B cell (primary cell): ENCODE measurements around the gene SELE. TPM values are rescaled to one million over a fixed set of nuclear protein-coding genes. Genes with fewer than 3 reads are reported as not detected.

Source experiments
- ATAC-seq: fragments of 200-7000 bp; cut with Tn5 transposase; one replicate; pipeline ENCODE4 v1.10.0; 2021; ENCODE audit warnings: low read depth, mild to moderate bottlenecking, moderate number of reproducible peaks, moderate library complexity
- CTCF ChIA-PET: fragments of 350-600 bp; sonication (Branson Sonifier 250); formaldehyde crosslinking; loops from one replicate; lab custom pipeline; 2021; ENCODE audit warnings: antibody characterized with exemption, inconsistent platforms; lab: Charles Lee
- POLR2A ChIA-PET: fragments of 350-600 bp; sonication (Branson Sonifier 250); formaldehyde crosslinking; loops from one replicate; lab custom pipeline; 2021; ENCODE audit warnings: antibody characterized with exemption; lab: Charles Lee
- DNase-seq: peaks from one replicate; pipeline ENCODE4 v3.0.0; 2013
- H2AFZ ChIP-seq: 2 replicates; pipeline ENCODE4 v1.6.1; 2012; ENCODE audit warnings: mild to moderate bottlenecking, low read depth, low read length; ENCODE audit not compliant: insufficient read depth, poor library complexity, severe bottlenecking
- H3K27ac ChIP-seq, 2 donors: 1 replicate in 1 of 2; 2 replicates in 1 of 2; pipeline ENCODE4 v1.5.1; 2012 to 2013; ENCODE audit warnings: low read length in 2 of 2, mild to moderate bottlenecking in 2 of 2, moderate library complexity in 1 of 2
- H3K27me3 ChIP-seq, 4 experiments: fragments of 200-600 bp in 1 of 4; sonication (generic) in 1 of 4; replicated peaks in 1 of 4; 1 replicate in 2 of 4; 2 replicates in 2 of 4; pipeline versions ENCODE4 v1.6.1 to v1.7.0; 2013 to 2016; ENCODE audit warnings: low read length in 3 of 4, mild to moderate bottlenecking in 2 of 4, mixed read lengths in 1 of 4, moderate library complexity in 1 of 4; ENCODE audit not compliant: insufficient read depth in 4 of 4, control insufficient read depth in 3 of 4; ENCODE audit errors: control extremely low read depth in 1 of 4
- H3K36me3 ChIP-seq, 2 experiments: replicated peaks in 1 of 2; 1 replicate in 1 of 2; 2 replicates in 1 of 2; pipeline versions ENCODE4 v1.6.1 to v1.7.1; 2013; ENCODE audit warnings: low read length in 1 of 2; ENCODE audit not compliant: insufficient read depth in 2 of 2, control insufficient read depth in 1 of 2; ENCODE audit errors: control extremely low read depth in 1 of 2, extremely low read depth in 1 of 2
- H3K4me1 ChIP-seq, 2 donors: fragments of 200-600 bp in 1 of 2; sonication (generic) in 1 of 2; 1 replicate in 1 of 2; 2 replicates in 1 of 2; pipeline versions ENCODE4 v1.5.1 to v1.6.1; 2013 to 2017; ENCODE audit warnings: low read length in 2 of 2; ENCODE audit not compliant: control insufficient read depth in 2 of 2, insufficient read depth in 2 of 2
- H3K4me2 ChIP-seq: replicated peaks from 2 replicates; pipeline ENCODE3; 2012; ENCODE audit warnings: mild to moderate bottlenecking, low read depth, low read length; ENCODE audit not compliant: poor library complexity, severe bottlenecking
- H3K4me3 ChIP-seq, 5 experiments: fragments of 200-600 bp in 1 of 5; sonication (generic) in 1 of 5; 1 replicate in 3 of 5; 2 replicates in 2 of 5; pipeline versions ENCODE4 v1.5.1 to v1.7.0; 2011 to 2016; ENCODE audit warnings: low read length in 4 of 5, mild to moderate bottlenecking in 4 of 5, low read depth in 2 of 5, control low read depth in 1 of 5, moderate library complexity in 1 of 5; ENCODE audit not compliant: insufficient read depth in 1 of 5; ENCODE audit errors: control extremely low read depth in 1 of 5, extremely low read depth in 1 of 5
- H3K79me2 ChIP-seq: fragments of 200-600 bp; sonication (generic); one replicate; pipeline ENCODE4 v1.6.0; 2016; ENCODE audit warnings: low read length; ENCODE audit not compliant: control insufficient read depth, insufficient read depth
- H3K9ac ChIP-seq: fragments of 200-600 bp; sonication (generic); 2 replicates; pipeline ENCODE4 v1.6.1; 2017; ENCODE audit warnings: mild to moderate bottlenecking, low read length, moderate library complexity
- H3K9me3 ChIP-seq, 3 donors: one replicate each; pipeline versions ENCODE4 v1.6.1 to v1.7.1; 2013; ENCODE audit warnings: low read length in 2 of 3; ENCODE audit not compliant: control insufficient read depth in 2 of 3, insufficient read depth in 1 of 3; ENCODE audit errors: control extremely low read depth in 1 of 3
- H4K20me1 ChIP-seq: 2 replicates; pipeline ENCODE4 v1.6.0; 2012; ENCODE audit warnings: mild to moderate bottlenecking, low read length; ENCODE audit not compliant: insufficient read depth, control insufficient read depth, poor library complexity, severe bottlenecking
- H3K27ac Mint-ChIP-seq: one replicate; pipeline ENCODE4 v1.8.0; 2021; ENCODE audit warnings: mixed read lengths
- H3K27me3 Mint-ChIP-seq: one replicate; pipeline ENCODE4 v1.8.0; 2021; ENCODE audit warnings: mixed read lengths
- H3K4me1 Mint-ChIP-seq: one replicate; pipeline ENCODE4 v1.8.0; 2021; ENCODE audit warnings: mixed read lengths
- H3K4me3 Mint-ChIP-seq: one replicate; pipeline ENCODE4 v1.8.0; 2021; ENCODE audit warnings: mixed read lengths
- H3K9me3 Mint-ChIP-seq: one replicate; pipeline ENCODE4 v1.8.0; 2022; ENCODE audit warnings: mixed read lengths; ENCODE audit not compliant: insufficient read depth
- EZH2 ChIP-seq: IDR thresholded peaks from 2 replicates; pipeline ENCODE4 v1.6.1; 2012; ENCODE audit warnings: borderline replicate concordance, low read depth, mild to moderate bottlenecking, moderate library complexity, low read length; ENCODE audit not compliant: insufficient read depth, poor library complexity, severe bottlenecking
- WGBS: methylation state at CpG from one replicate; pipeline ENCODE4 v1.1.5; 2013; ENCODE audit warnings: missing lambda C conversion rate; ENCODE audit not compliant: insufficient coverage; 5-methylcytosine and 5-hydroxymethylcytosine counted together
- intact Hi-C: fragments of 100-400 bp; cut with micrococcal nuclease; formaldehyde crosslinking; loops from one replicate; pipeline ENCODE4 v1.10.0; 2022
- polyA plus RNA-seq: library from polyadenylated mRNA; depleted of rRNA; stranded (reverse); fragments of >200 nt; gene quantifications from 2 replicates; pipeline ENCODE4 v1.2.3, GENCODE V29; 2012
- total RNA-seq, 2 donors: library from RNA; stranded (reverse); fragments of 120-200 nt in 1 of 2; gene quantifications; 1 replicate in 1 of 2; 2 replicates in 1 of 2; pipeline versions ENCODE4 v1.2.3 to v1.2.4, GENCODE V29; 2013 to 2022
- TF ChIP-seq, protein P1 (sequence below): fragments of 200-600 bp; IDR thresholded peaks from one replicate; pipeline ENCODE4 v1.8.0; 2022; ENCODE audit warnings: antibody characterized with exemption, mild to moderate bottlenecking

SELE gene
- total and polyA plus RNA-seq, 2 donors (not counting 1 experiment from before 2014, with no cell fraction given), result not detected

DNA sequence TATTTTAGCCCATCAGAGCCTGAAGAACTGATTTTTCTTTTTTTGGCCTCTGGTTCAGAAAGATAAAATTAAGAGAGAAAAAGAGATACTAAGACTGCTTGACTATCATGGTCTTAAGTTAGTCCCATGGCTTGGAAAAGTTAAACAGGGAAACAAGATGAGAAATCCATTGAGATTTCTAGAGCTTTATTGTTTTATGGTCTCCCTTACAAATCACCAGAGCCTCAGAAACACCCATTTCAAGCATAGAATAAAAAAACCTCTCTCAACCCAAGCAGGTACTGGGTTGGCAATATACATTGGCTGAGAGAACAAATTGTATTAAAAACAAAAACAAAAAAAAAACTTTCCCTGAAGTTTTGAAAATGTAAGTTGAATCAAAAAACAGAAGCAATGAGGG lies 3.9 kb downstream of the SELE start:
- H3K4me1 Mint-ChIP-seq, result no peaks in the 10 kb centered on the region
- POLR2A ChIA-PET, result no interaction called here
- Histone ChIP-seq H4K20me1 (no peaks in the 10 kb centered on the region), H3K4me2 (no peak overlapping the region), H3K9ac (no peak overlapping the region), H3K9me3 (no peaks in the 10 kb centered on the region), H3K27me3 (peaks cover 0 to 13% (median 2%) of the 10 kb centered on the region in 4 experiments), H3K27ac (no peak overlapping the region), H3K79me2 (no peaks in the 10 kb centered on the region), H3K4me3 (no peak overlapping the region), H3K36me3 (no peaks in the 10 kb centered on the region), H3K4me1 (no peaks in the 10 kb centered on the region), H2AFZ (no peak overlapping the region)
- no peak overlapping the region for H3K27ac Mint-ChIP-seq
- ATAC-seq, result no peak
- TF ChIP-seq EZH2, result no peak
- TF ChIP-seq, protein P1, sequence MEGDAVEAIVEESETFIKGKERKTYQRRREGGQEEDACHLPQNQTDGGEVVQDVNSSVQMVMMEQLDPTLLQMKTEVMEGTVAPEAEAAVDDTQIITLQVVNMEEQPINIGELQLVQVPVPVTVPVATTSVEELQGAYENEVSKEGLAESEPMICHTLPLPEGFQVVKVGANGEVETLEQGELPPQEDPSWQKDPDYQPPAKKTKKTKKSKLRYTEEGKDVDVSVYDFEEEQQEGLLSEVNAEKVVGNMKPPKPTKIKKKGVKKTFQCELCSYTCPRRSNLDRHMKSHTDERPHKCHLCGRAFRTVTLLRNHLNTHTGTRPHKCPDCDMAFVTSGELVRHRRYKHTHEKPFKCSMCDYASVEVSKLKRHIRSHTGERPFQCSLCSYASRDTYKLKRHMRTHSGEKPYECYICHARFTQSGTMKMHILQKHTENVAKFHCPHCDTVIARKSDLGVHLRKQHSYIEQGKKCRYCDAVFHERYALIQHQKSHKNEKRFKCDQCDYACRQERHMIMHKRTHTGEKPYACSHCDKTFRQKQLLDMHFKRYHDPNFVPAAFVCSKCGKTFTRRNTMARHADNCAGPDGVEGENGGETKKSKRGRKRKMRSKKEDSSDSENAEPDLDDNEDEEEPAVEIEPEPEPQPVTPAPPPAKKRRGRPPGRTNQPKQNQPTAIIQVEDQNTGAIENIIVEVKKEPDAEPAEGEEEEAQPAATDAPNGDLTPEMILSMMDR, result no peak
- H3K27me3 Mint-ChIP-seq, result peaks cover 39% of the 10 kb centered on the region
- CTCF ChIA-PET, result no interaction called here
- DNase-seq, result no peak
- H3K9me3 Mint-ChIP-seq, result no peaks in the 10 kb centered on the region
- no peak overlapping the region for H3K4me3 Mint-ChIP-seq
- intact Hi-C loops, result no loop called here

- CTCF ChIA-PET, result interaction anchor here (1.0 kb wide), 1 partner anchor 125 kb away, joined by 3 read pairs; no protein-coding TSS in a partner anchor
- no peaks in the 10 kb centered on the region for H4K20me1 ChIP-seq
- H3K4me2 ChIP-seq, result no peak overlapping the region
- H3K27ac ChIP-seq, result no peak overlapping the region
- H3K27me3 Mint-ChIP-seq, result peaks cover 30% of the 10 kb centered on the region
- H3K4me3 Mint-ChIP-seq, result no peak overlapping the region
- no peak overlapping the region for H3K9ac ChIP-seq
- intact Hi-C loops, result no loop called here
- H3K4me1 Mint-ChIP-seq, result no peaks in the 10 kb centered on the region
- 93% methylated on average over 5 of the region's 6 CpGs for WGBS
- H3K9me3 ChIP-seq, result no peaks in the 10 kb centered on the region
- TF ChIP-seq, protein P1, result no peak
- H3K4me1 ChIP-seq, result no peaks in the 10 kb centered on the region
- DNase-seq (no peak), ATAC-seq (no peak)
- H3K36me3 ChIP-seq, result no peaks in the 10 kb centered on the region
- no peak overlapping the region for H2AFZ ChIP-seq
- POLR2A ChIA-PET, result no interaction called here
- H3K9me3 Mint-ChIP-seq, result no peaks in the 10 kb centered on the region
- no peak overlapping the region for H3K4me3 ChIP-seq
- H3K27me3 ChIP-seq, result peaks cover 0 to 7% (median 2%) of the 10 kb centered on the region in 4 experiments
- no peaks in the 10 kb centered on the region for H3K79me2 ChIP-seq
- H3K27ac Mint-ChIP-seq, result no peak overlapping the region
Observed at GRCh38 chr1:169727307-169727706, 6.6 kb downstream of the SELE start.
